Activated effector memory CD4-positive, alpha-beta T cell treated with anti-CD3 and anti-CD28 coated beads, Interleukin-2, amount 50 U/mL, for 16 hours (primary cell): ENCODE measurements around the gene FARP2.
"Not testable (repeated sequence)": the region's sequence is repeated elsewhere in the genome, so short reads cannot be mapped to it uniquely, and the experiment has no call there.

Source experiments
- DNase-seq: peaks from one replicate; pipeline ENCODE4 v3.0.0-alpha.2; 2020

Gene FARP2

DNA sequence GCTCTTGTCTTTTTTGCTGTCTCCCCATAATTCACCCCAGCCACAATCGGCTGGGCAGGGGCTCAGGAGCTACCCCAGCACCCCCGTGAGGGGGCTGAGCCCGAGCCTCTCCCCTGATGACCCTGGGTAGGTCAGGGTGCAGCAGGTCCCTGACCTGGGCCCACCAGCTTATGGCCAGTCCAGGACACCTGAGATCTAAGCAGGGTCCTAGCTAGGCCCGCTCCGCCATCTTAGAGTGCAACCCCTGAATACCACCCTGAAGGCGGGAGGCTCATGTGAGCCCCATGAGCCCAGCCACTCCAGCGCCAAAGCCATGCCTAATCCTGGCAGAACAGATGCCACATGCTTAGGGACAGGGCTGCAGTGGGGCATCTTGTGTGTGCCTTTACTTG is 136.1 kb downstream of the FARP2 start:
- DNase-seq = no peak

- DNase-seq = no peak
Observed at GRCh38 chr2:241493092-241493491, 137.0 kb downstream of the FARP2 start.

GRCh38 chr2:241494311-241494908 is 138.3 kb downstream of the FARP2 start:
- no peak for DNase-seq

DNA sequence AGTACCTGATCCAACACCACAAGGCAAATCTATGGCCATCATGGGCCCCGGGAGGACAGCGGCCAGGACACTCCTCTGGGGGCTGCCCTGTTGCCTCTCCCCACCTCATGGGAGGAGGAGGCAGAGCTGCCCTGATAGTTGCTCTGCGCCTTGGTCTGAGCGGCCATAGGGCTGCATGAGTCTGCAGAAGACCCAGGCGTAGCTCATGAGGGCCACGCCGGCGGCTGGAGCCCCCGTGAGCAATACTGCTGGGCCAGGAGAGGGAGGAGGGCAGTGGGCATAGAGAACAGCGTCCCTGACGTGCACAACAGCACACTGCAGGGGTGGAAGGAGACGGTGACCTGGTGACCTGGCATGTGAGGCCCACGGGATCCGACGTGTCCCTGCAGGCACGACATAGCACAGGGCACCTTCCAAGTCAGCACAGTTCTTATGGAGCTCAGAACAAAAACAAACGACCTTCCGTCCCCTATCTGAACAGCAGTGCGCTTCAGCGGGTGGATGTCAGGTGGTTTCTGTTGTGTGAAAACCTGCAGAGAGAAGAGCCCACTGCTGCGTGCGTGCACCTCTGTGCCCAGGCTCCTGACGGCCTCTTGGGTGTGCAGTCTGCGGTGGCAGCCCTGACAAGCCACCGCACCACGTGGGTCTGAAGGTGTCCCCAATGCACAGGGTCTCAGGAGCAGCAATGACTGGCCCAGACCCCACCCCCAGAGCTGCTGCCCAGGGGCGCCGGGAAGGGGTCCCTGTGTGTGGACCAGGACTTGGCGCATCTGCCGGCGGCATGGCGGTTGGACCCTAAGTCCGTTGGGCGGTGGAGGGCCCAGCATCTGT is 139.3 kb downstream of the FARP2 start:
- DNase-seq = no peak

DNA sequence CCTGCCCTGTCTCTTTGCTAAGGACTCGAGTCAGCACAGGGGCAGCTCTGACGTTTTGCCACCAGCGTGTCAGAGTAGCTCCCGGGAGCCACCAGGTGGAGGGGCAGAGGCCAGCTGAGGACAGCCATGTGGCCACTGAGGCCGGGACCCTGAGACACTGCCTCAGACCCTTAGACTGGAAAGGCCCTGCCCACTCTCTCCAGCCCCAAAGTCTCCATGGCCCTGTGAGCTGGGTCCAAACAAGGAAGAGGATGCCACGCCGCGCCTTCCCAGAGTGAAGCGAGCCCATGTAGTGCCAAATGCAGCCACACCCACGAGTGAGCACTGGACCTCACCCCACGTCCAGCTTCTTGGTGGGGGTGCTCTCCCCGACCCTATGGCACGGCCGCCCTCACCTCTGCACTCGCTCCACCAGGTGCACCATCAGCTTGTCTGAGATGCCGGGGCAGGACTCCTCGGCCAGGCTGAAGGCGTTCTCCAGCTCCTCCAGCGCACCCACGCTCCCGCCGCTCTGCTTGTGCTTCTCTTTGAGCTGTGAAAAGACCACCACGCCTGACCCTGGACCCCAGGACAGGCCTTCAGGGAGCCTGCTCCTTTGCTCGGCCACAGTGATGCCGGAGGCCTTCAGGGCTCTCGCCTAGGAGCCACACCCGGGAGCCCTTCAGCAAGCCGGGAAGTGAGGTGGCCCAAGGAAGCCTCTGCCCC is 140.1 kb downstream of the FARP2 start:
- no peak for DNase-seq

DNA sequence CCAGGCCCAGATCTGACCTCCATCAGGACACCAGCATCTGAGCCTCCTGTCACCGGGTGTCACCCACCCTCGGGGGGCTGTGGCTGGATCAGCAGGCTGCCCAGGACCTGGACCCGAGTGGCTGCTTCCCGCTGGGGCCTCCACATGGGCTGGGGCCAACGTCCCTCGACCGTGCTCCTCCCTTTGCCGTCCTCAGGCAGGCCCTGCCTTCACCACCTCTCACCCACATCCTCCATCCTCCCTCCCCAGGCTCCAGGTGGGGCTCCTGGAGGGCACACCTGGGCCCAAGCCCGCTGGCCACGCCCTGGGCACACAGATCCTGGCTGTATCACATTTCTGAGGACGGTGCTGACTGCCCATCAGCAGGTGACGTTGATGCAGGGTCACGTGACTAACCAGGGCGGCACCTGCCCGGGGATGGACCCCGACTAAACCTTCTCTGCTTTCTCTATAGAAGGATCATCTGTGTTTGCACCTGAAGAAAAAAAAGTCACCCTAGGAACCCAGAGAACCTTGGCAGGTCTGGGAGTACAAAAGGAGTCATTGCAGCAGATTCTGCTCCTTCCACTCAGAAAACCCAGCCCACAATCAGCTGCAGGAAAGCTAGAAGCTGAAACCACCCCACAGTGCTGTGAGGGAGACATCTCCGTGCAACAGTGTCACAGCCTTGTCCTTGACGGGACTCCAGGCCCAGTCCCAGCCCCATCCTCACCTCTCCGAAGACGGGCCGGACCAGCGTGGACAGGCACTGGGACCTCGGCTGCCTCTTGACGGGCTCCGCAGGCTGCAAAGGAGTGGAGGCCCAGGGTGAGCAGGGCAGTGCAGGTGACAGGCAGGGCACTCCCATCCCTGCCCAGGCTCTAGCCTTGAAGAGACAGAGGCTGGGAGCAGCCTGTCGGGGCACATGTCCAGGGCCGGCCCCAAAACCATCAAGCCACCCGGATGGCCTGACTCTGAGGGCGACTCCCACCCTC is 141.1 kb downstream of the FARP2 start:
- no peak for DNase-seq

- no peak for DNase-seq
Observed at GRCh38 chr2:241498115-241499070, 142.3 kb downstream of the FARP2 start.

- DNase-seq = no peak
Observed at GRCh38 chr2:241499146-241499965, 143.3 kb downstream of the FARP2 start.

DNA sequence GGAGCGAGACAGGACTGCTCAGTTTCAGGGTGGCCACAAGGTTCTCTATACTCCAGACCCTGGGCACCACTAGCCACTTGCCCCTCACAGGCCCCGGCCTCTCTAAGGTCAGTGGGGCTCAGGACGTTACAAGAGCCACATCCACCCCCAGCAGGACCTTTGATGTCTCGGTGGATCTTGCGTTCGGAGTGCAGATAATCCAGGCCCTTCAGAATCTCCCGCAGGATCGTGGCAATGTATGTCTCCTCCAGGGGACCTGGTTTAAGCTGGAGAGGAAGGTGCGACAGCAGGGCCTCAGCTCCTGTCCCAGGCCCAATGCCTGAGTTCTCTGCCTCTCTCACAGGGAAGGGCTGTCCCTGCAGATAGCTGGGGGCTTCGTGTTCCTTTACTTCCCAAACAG is 143.9 kb downstream of the FARP2 start:
- no peak for DNase-seq

GRCh38 chr2:241500431-241500975 is 144.4 kb downstream of the FARP2 start:
- DNase-seq = no peak

DNA sequence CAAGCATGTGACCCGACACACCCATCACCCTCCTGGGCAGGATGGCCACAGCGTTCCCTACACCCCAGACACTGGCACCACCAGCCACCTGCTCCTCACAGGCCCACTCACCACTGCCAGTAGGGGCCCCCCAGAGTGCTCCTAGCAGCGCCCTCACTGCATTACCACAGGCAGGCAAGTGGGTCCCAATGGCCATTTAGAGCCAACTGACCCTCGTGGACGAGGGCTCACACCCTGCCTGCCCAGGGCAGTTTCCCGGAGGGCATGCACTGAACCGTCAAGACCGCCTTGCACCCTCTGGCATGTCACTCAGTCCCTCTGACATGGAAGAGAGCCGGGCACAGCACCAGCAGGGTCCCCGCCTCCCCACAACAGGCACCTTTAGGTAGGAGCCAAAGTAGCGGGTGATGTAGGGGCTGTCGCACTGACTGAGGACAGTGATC is 145.0 kb downstream of the FARP2 start:
- no peak for DNase-seq

GRCh38 chr2:241501551-241501950 is 145.5 kb downstream of the FARP2 start:
- DNase-seq = no peak

DNA sequence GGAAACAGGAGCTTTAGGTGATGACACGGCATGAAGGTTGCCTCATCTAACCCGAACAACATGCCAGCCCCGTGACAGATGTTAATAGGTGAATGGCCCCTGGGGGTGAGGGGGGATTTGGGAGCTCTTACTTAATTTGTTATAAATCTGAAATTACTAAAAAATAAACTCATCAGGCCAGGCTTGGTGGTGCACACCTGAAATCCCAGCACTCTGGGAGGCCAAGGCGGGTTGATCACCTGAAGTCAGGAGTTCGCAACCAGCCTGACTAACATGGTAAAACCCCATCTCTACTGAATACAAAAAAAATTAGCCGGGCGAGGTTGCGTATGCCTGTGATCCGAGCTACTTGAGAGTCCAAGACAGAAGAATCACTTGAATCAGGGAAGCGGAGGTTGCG is 146.2 kb downstream of the FARP2 start:
- DNase-seq = no peak

GRCh38 chr2:241503776-241504392 is 147.8 kb downstream of the FARP2 start:
- no peak for DNase-seq

DNA sequence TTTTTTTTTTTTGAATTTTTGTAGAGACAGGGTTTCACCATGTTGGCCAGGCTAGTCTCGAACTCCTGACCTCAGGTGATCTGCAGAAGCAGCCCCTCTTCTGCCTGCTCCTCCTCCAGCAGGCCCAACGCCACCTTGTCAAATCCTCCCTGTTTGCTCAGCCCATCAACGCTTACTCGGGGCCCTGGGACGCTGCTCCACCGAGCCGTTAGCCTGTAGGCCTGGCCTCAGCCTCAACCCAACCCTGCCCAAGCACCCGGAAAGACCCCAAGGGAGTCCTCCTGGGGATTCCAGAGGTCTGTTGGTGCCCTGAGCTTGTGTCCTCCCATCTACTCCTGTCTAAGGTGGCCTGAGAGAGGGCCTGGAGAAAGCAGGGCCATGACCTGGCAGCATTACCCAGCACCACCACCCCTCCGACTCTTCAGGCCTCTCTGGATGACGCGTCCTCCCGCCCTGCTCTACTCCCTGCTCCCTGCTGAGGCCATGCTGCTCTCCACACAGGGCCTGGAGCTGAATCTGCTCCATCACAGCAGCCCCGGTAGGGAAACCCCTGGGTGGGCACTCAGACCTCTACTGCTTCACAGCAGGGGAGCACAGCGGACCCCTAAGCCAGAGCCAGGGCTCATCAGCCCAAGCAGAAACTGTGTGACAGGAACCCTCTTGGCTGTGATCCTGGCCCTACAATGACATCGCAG is 149.1 kb downstream of the FARP2 start:
- no peak for DNase-seq

GRCh38 chr2:241505781-241506201 is 149.7 kb downstream of the FARP2 start:
- DNase-seq = no peak

GRCh38 chr2:241506317-241506716 is 150.2 kb downstream of the FARP2 start:
- not testable (repeated sequence) for DNase-seq

DNA sequence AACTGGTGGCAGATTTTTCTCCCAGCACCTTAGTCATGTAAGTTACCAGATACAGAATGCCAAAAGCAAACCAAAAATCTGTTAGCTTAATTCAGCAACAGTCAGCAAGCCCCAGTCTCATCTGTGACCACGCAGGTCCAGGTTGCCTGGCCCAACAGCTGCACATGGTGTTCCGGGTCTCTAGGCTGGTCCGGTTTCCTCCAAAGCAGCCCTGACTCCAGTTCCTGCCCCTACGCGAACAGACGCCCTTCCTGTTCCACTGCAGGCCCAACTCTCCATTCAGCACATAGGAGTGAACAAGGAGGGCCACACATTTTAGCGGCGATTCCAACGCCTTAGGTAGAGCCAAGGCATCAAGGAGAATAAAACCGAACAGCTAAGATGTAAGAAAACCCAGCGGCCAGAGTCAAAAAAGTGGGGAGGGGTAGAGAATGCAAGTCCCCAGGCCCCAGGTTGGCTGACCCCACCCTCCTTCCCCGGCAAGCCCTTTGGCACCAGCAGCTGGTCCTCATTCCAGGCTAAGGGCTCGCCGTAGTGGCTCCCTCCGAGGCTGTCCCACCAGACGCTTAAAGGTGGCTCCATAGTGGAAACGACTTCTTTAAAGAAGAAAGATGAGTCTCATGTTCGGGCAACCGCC is 150.8 kb downstream of the FARP2 start:
- no peak for DNase-seq
